Activated gamma-delta T cell (primary cell): ENCODE results near the gene TBC1D1.

ENCODE experiments used
- DNase-seq: peaks from one replicate; lab custom pipeline; 2025; lab: John Stamatoyannopoulos, UW

The TBC1D1 gene

DNA sequence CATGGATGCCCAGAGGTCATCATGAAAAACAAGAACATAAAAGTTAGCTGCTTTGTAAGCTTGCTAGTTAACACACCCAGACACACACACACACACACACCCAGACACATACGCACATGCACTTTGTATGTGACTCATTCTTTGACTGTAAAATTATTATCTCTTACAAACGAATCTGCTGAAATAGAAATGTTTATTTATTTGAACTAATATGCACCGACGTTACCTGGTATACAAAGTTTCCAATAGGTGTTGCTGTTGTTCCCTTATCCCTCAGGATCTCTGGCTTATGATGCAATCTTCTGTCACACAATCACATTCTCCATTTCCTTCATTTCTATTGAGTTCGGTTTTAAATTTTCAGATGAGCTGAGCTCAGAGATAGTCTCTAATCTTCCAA, 278.6 kb downstream of the TBC1D1 start:
- DNase-seq: no peak

DNA sequence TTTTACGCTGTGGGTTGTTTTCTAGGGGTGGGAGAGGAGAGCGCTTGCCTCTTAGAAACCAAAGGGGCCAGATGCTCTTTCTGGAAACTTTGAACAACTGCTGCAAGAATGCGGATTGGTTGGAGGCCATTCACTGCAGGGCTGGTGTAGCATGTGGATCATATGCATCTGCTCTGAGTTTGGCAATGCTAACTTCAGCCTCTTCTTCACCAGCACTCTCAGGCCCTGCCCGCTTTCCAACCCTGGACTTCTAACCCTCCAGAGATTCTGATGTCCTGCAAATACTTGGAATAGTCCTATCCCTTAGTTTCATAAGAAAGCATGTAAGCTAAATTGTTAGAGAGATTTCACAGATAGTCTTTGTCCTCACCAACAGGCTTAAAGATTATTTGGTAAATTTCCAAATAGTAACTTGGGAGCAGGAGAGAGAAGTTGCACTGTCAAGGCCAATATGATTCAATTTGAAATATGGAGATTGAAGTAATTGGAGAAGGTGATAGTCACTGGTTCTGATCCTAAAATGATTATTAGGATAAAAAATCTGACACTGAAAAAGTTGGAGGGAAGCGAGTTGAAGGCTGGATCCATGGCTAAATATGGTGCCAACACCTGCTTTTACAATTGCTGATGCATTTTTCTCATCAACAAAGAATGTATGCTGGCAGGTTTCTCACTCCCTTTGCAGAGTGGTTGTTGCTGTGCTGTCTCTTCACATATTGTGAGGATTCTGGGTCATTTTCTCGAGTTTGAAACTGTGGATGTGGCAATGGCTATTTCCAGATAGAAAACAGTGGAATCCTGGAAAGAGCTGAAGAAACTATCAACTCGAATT, 279.7 kb downstream of the TBC1D1 start:
- no peak for DNase-seq

DNA sequence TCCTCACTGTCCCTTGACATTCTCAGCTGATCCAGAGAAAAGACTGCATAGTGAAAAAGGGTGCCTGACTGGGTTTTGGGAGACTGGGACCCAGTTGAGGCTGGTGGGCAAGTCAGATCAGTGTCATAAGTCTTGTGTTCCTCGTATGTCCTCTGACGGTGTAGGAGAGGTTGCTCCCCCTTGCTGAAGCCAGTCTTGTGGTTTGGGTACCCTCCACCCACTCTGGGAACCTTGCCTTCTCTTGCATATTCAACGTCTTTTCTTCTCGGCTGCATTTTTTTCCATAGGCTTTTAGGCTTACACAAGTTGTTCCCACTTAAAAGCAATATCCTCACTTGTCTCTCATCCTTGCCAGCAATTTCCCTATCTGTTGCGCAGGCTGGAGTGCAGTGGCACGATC, 281.2 kb downstream of the TBC1D1 start:
- no peak for DNase-seq

DNA sequence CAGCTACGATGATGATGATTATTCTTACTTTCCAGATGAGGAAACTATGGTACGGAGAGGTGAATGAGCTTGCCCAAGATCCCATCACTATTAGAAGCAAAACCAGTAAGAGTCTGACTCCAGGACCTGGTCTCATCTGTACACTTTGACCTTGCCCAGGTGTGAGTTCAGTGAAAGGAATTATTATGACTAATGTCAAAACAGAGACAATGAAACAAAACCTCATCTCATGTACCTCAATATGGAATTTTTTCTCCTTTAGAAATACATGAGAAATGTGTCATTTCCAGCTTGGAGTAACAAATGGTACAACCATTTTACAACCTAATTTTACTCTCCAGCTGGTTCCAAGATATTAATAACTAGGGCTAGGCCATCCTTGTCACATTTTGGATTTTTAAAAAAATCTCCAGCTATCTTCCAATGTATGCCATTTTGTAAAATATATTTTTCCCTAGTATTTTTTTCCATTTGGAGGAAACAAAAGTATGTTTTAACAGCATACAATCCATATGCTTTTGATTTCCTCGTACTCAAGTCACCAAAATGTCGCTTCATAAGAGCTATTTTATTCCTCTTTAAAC, 283.1 kb downstream of the TBC1D1 start:
- no peak for DNase-seq

DNA sequence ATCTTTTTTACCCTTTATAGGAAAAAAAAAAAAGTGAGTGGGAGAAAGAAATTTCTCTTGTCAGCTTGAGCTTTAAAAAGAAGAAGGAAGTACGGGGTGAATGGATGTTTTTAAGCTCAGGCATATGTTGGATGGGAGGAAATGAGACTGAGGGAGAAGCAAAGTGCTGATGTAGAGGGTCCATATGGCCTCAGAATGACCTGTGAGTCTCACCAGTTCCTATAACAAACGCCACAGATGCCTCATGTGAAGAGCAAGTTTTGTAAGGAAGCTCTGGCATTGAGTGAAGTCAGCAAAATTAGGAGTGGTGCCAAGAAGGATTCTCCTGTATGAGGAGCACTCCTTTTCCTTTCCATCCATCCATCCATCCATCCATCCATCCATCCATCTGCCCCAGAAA, 283.9 kb downstream of the TBC1D1 start:
- DNase-seq: no peak

DNA sequence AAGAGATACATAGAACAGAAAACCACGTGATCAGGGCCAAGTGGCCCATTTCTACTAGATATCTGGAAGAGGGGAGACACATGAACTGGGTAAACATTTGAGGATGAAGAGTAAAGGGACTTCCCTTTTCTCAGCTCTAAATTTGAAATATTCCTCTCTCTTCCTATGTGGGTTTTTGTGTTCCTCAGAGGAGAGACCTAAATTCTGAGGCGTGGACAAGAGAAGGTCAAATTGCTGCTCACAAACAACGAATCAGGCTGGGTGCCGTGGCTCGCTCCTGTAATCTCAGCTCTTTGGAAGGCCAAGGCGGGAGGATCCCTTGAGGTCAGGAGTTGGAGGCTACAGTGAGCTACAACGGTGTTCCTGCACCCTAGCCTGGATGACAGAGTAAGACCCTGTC, 285.3 kb downstream of the TBC1D1 start:
- no peak for DNase-seq

DNA sequence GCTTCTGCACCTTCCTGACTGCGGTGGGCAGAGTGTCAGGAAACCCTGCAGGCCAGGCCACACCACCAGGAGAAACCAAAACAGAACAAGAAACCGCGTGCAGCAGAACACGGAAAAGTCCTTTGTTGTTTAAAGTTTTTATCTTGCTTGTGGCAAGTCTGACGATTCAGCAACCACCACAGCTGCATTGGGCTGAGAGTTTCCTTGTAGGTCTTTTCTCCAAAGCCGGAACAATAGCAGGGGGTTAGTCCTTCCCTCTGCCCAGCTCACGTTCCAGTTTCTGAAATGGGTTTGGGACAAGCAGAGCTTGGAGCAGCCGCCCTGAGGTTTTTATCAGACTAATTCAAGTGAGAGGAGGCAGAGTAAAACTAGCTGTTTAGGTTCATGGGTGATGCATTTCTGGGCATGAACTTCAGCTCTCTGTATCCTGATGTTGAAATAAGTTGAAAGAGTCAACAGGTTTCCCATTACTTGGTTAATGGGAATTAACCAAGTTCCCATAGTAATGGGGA, 286.2 kb downstream of the TBC1D1 start:
- no peak for DNase-seq

DNA sequence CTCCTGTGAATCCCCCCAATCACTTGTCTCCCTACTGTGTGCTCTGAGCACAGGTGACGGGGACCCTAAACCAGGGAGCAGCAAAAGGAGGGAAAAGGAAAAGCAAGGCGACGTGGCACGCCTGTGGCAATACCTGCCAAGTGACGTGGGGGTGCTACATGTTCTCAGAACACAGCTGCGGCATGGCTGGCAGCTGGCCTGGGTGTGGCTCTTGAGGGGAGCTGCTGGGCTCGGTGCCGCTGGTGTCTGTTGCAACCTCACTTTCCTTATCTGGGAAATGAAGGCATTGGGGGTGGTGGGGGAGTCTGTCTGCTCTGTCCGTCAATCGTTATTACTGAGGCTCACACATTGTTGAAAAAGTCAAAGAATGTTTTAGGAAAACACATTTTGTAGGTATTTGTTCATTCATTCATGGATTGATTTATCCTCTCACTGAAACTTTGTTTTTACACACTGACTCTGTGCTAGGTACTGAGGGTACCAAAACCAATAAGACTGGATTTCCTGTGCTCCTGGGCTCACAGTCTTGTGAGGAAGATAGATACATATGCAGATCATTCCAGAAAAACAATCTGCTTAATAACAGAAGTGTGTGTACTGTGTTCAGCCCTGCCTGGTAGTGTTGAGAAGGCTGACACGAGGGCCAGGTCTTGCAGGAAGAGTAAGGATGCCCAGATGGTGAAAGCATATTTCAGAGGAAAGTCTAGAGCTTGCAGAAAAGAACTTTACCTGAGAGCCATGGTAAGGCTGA, 286.9 kb downstream of the TBC1D1 start:
- DNase-seq: peak; percentile 12

DNA sequence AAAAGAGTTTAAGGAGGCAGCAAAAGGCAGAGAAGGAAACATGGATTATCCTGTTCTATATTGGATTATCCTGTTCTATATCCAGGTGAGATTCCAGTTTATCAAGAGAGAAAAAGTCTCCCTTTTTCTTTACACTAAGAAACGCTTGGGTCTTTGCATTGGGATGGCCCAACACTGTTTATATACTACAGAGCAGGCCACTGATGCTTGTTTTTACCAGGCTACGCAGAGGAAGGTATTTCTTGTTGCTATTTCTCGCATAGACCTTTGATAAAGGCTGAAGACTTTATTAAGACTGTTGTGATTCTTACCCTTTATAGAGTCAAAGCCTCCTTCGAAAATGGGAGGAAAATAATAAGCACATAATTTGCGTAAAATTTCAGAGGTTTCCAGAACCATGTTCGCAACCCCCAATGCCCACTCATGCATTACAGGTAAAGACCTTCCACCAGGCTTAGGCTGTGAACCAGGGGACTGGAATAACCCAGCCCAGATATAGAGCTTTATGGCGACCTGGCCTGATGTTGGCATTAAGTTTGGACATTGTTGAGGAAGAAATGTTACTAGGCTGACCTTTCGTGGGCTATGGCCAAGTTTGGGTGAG, 287.6 kb downstream of the TBC1D1 start:
- DNase-seq: no peak

DNA sequence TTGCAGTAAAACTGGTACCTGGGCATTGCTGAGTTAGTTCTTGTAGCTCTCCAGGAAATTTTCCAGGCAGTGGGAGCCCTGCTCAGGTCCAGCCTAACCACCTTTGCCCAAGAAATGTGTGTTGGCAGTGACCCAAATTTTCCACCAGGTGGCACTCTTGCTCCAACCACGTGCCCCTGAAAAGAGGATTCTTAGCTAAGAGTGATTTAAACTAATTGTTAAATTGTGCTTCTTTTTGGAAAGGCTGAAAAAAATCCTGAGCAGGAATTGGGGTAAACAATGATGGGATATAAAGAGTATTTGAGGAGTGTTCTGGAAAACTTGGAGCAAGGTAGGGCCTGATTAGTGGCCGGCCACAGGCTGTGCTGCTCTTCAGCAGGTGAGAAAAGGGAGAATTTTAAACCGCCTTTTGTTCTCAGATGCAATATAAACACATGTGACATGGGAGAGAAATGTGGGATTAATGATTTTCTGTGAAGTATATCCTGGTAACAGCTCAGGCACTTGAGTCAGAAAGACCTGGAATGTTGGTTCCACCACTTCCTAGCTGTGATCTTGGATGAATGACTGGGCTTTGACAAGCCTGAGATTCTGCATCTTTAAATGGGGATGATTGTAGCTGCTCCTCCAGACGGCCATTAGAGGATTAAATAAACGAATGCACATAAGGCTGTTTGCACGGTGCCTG, 288.9 kb downstream of the TBC1D1 start:
- DNase-seq: no peak

DNA sequence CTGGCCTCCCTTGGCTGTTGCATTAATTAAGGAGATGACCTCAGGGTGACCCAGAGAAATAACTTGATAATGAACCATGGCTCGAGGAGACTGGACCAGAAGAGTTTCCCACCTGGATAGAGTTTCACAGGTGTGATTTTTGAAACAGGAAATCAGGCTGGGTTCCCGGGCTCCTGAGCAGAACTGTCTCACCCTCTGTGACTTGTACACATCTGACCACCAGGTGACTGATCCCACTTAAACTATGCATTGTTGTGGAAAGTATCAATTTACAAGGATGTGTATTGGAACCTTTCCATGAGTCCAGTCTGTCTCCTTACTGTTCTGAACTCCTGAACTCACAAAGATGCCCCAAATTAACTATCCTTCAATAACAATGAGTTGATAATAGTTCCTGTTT, 289.6 kb downstream of the TBC1D1 start:
- DNase-seq: no peak

DNA sequence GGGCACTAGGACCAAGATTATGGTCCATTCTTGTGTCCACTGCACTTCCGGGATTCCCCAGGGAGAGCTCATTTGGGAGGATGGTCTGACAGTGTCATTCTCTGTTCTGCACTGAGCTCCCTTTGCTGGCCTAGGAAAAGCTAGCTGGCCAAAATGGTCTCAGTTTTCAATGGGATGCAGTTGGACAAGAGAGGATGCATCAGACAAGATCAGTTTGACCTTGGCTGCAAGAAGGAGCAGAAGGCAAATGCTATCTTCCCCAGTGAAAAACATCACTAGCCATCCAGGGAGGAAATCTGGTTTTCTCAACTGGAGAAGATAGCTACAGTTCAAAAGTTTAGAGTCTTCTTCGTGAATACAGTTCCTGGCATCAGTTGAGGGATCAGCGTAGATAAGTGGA, 290.4 kb downstream of the TBC1D1 start:
- no peak for DNase-seq

DNA sequence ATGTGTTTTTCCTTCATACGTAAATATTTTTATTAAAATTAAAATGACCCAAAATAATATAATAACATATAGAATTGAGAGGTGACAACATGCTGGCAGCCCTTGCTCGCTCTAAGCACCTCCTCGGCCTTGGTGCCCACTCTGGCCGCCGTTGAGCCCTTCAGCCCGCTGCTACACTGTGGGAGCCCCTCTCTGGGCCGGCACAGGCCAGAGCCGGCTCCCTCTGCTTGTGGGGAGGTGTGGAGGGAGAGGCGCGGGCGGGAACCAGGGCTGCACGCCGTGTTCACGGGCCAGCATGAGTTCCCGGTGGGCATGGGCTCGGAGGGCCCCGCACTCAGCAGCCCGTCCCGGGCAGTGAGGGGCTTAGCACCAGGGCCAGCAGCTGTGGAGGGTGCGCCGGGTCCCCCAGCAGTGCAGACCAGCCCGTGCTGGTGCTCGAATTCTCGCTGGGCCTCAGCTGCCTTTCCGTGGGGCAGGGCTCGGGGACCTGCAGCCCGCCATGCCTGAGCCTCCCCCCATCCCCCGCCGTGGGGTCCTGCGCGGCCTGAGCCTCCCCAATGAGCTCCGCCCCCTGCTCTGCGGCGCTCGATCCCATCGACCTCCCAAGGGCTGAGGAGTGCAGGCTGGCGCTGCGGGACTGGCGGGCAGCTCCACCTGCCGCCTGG, 291.6 kb downstream of the TBC1D1 start:
- peak; percentile 8 for DNase-seq

DNA sequence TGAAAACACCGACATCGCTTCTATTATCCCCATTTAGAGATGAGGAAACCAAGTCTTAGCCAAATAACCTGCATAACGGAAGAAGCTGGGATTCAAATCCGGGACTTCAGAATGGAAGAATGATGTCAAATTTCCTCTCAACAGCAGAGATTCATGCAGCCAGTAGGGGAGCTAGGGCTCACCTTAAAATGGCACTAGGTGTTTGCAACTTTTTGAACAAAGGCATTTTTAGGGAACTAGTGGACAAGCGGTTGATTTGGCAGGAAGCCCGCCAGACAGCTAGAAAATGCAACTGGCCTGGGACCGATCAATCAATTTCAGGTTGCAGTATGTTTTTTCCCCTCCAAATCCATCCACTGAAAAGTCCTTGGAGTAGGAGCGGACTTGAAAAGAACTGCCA, 293.5 kb downstream of the TBC1D1 start:
- no peak for DNase-seq

DNA sequence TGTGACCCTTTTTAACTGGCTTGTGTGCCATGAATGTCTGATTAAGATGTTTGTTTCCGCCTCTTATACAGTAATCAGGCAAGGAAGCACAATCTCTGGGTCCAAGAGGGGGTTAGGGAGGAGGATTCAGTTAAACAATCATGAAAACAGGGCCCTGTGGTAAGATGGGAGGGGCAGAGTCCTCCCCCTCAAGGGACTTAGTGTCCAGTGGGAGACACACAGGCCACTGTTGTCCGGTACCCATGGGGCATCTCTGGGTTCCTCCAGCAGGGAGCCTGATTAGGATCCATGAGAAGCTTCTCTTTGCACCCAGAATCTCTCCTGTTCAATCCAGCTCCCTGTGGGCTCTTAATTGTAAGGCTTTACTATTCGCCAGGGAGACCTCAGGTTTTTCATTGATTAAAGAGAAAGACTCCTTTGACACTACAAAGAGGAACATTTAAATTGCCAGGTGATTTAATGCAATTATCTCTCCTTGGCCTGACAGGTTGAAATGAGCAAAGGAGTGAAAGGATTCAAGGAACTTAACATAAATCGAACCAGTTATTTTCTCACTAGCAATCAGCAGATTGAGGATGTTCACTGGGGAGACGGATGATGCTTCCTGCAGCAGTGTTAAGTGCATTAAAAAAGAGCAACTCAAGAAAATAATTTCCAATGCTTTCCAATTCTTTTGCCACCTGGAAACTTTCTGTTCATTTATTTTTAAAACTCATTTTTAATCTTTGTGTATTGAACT, 294.7 kb downstream of the TBC1D1 start:
- DNase-seq: no peak

DNA sequence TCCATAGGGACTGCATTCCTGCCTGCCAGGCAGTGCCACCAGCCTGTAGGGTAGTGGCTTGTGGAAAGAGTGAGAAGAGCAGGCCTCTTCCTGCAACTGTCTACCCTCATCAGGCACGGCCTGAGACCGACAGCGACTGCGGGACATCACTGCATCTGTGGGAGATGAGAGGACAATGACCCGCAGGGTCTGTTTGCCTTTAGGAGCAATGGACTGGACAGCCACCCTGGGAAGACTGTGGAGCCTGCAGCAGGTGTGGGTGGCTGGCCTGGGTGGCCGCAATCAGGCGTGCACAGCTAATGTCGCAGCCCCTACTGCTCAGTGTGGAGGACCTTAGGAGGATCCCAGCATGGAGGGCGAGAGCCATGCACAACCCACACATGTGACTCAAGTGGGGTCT, 297.3 kb downstream of the TBC1D1 start:
- no peak for DNase-seq

DNA sequence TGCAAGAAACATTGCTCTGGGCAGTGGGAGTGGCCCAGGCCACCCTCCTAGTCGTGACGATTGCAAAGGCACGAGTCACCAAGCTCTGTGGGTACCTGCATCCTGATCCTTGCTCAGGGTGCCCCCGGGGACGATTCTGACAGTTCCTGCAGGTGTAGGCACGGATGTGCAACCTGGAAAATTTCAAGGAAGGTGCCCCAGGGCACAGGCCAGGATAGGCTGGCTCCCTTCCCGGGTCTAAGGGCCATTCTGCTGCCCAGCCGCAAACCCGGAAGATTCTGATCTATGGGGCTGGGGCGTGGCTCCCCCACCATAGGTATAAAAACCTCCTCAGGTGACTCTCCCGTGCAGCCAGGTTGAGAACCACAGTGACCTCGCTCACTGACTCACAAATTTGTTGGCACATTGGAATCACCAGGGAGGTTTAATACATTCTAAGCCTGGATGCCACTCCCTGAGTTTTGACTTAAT, 297.8 kb downstream of the TBC1D1 start:
- no peak for DNase-seq
